GM21515 (cell line): ENCODE results near the gene HEY2.
"Not testable (repeated sequence)": the region's sequence is repeated elsewhere in the genome, so short reads cannot be mapped to it uniquely, and the experiment has no call there.

Source experiments
- ATAC-seq: cut with Tn5 transposase; IDR thresholded peaks from one replicate; pipeline ENCODE4 v1.9.1; 2021; ENCODE audit not compliant: unreplicated experiment

HEY2 gene

DNA sequence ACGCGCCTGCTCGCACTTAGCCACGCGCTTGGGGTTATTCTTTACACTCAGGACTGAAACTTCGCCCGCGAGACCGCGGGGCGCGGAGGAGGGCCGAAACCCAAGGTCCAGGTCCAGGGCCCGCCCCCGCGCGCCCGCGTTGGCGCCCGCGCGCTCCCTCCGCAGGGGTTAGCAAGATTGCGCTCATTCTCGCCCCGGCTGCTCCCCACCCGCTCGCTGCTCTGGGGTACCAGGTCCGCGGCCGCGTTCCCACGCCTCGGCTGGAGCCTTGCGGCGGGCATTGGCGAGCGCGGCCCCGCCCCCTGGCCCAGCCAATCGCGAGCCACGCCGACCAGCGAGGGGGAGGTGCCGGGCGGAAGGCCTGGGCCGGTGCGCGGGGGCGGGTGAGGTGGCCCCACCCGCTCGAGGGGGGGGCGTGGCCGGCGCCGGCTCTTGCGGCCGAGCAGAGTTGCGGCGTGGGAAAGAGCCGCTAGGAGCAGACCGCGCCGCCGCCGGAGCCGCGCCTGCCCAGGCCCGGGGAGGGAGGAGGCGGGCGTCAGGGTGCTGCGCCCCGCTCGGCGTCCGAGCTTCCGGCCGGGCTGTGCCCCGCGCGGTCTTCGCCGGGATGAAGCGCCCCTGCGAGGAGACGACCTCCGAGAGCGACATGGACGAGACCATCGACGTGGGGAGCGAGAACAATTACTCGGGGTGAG is at the start of gene HEY2:
Gene HEY2, plus strand, starts transcription at position 460 of the 692 bp plus-strand sequence. Its CDS starts 145 bp downstream, at position 605.
- peak; percentile 85 for ATAC-seq

GRCh38 chr6:125700581-125701353 is 48.7 kb upstream of the HEY2 start:
- no peak for ATAC-seq

- ATAC-seq: no peak
Observed at GRCh38 chr6:125701354-125701668, 48.1 kb upstream of the HEY2 start.

- ATAC-seq: not testable (repeated sequence)
Observed at GRCh38 chr6:125703882-125704281, 45.5 kb upstream of the HEY2 start.

DNA sequence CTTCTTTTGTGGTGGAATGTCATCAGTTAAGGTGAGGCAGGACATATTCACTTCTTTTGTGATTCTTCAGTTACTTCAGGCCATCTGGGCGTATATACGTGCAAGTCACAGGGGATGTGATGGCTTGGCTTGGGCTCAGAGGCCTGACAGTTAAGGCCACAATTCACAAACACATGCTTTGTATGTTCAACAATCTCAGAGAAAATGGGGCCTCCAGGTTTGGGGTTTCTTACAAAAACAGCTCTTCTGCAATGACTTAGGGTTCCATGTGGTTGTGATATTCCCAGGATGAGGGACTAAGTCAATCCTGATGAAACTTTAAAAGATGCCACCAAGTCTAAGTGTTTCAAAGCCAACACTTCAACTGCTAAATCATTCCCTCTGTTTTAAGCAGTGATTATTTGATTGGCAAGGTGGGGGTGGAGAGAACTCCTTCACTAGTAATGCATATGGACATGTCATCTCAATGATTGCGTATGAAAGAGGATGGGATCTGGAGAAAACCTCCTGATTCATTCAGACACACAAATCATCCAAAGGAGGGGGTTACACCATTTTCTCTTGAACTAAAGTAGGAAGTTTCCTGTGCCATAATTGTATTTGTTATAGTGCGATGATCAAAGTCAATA is 41.7 kb upstream of the HEY2 start:
- no peak for ATAC-seq

GRCh38 chr6:125711013-125711675 is 38.3 kb upstream of the HEY2 start:
- ATAC-seq: no peak

- ATAC-seq: peak; percentile 52
Observed at GRCh38 chr6:125714441-125715090, 34.9 kb upstream of the HEY2 start.

DNA sequence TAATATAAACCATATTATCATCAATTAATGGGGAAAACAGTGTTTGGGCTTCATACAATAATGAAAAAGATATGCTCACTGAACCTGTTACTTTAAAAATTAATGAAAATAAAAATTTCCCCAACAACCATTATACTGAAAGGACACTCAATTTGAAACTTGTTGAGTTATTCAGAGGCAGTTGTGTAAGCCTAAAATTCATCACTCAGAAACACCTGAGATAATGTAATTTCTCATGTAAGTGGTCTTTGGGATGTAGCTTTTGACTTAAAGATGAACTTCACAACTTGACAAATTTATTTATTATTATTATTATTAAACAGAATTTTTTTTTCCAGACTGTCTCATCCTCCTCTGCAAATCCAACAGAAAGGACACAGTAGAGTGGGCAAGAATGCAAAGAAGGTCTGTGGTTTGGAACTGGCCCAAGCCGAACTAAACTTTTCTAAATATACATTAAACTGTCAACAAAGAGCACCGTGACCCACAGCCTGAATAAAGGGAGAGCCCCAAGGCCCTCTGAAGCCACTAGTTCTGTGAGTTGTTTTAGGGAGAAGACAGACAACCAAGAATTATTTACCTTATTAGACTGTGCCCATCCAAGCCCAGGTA is 32.2 kb upstream of the HEY2 start:
- peak; percentile 78 for ATAC-seq

GRCh38 chr6:125718109-125718508 is 31.3 kb upstream of the HEY2 start:
- ATAC-seq: no peak

- ATAC-seq: no peak
Observed at GRCh38 chr6:125722886-125723285, 26.5 kb upstream of the HEY2 start.

DNA sequence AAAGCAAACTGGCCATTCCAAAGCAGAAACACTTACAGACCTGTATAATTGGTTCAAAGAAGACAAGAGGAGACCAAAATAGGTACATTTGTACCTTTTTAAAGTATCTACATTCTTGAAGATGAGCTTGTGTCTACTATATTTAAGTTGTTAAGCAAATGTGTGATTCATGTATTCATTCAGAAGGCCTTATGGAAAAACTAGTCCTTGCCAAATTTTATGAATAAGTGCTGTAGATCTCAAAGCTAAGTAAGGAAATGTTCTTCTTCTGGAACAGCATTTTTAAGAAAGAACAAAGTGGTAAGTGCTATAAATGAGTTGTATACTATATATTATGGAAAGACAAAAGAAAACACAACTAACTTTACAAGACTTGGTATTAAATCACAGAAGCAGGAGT is 22.2 kb upstream of the HEY2 start:
- ATAC-seq: no peak

GRCh38 chr6:125728739-125729138 is 20.7 kb upstream of the HEY2 start:
- ATAC-seq: no peak

GRCh38 chr6:125729983-125730382 is 19.4 kb upstream of the HEY2 start:
- no peak for ATAC-seq

- ATAC-seq: no peak
Observed at GRCh38 chr6:125732398-125732797, 17.0 kb upstream of the HEY2 start.

DNA sequence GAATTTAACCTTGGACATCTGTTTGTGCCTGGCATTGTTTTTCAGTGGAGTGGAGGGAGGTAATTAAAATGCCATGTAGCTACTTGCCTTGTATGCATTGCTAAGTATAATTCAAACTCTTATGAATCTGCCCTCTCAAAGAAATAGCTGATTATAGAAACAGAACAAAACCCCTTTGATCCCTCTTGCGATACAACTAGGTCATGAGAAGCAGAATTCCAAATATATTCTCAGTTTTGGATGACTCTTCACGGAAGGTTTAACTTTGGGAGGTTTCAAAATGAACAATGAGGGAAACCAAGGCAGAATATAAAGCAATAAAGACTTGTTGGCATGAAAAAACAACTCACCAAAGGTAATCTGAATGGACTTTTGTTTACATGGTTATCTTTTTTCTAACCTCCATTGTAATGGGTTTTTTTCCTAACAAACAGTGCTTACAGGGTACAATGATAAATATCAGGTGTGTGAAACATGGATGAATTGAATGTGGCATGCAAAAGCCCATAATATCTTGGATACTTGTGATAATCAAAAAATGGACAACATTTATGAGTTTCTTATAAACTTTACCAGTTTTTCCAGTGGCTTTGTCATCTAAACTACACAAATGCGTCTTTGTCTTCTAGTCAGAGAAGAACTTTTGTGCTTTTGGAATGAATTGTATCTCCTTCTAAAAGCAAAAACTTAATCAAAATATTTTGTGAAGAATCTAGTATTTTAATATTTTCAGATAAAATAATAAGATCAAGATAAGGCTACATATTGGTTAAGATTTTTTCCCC is 15.7 kb upstream of the HEY2 start:
- ATAC-seq: no peak

DNA sequence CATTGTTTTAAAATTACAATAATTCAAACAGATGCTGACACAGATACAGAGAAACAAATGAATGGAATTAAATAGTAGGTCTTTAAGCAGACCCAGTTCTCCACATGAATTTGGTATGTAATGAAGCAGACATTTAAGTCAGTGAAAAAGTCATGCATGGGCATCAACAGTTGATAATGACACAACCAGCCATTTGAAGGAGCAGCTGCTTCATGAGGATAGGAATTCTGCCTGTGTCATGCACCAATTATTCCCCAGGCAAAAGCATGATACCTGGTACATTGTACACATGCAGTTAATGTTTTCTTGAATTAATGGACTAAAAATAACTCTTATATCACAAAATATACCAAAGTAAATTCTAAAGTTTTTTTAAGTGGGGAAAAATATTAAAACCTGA is 11.2 kb upstream of the HEY2 start:
- ATAC-seq: no peak

GRCh38 chr6:125739364-125739763 is 10.1 kb upstream of the HEY2 start:
- no peak for ATAC-seq

DNA sequence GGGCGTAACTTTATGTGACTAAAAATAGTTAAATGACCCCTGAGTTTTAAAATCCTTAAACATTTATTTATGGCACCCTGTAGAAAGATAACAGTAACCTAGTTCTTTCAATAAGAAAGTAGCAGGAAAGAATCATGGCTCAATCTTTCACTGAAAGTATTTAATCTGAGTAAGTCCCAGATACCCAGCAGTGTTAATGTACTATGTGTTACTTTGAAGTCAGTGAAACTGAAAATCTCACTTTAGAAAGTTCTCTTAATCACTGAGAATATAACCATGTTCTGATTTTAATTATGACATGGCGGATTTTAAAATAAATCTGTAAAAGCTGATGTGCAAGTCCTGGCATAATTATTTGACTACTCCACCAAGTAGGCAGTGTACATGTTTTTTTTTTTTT is 8.1 kb upstream of the HEY2 start:
- ATAC-seq: no peak

GRCh38 chr6:125742024-125742423 is 7.4 kb upstream of the HEY2 start:
- ATAC-seq: no peak
